Gastrocnemius medialis (tissue), 4 donors: Measurements from ENCODE around the gene SPPL3.

Experiments
- CTCF ChIP-seq, 5 experiments: fragments of 450-650 bp in 3 of 5; fragments of 200-600 bp in 2 of 5; sonication (generic) in 2 of 5; IDR thresholded peaks in 4 of 5; conservative IDR thresholded peaks in 1 of 5; 1 replicate in 4 of 5; 2 replicates in 1 of 5; pipeline ENCODE4 v1.5.1; 2016 to 2019; ENCODE audit warnings: antibody characterized with exemption in 5 of 5, mild to moderate bottlenecking in 3 of 5, moderate library complexity in 3 of 5
- POLR2A ChIP-seq, 2 donors: fragments of 450-650 bp; IDR thresholded peaks; one replicate each; pipeline ENCODE4 v1.6.1; 2017; ENCODE audit warnings: antibody characterized with exemption in 2 of 2, mild to moderate bottlenecking in 2 of 2, moderate library complexity in 2 of 2

GRCh38 chr12:120767071-120768024, 136.8 kb downstream of the SPPL3 start:
- TF ChIP-seq CTCF (IDR thresholded peaks at IDR 0.05 in 4 of 5, conservative IDR thresholded peaks at IDR 0.05 in 1 of 5) (no peak), POLR2A (IDR thresholded peaks at IDR 0.05) (no peak)
